Measurements from ENCODE around the gene IBTK.

GRCh38 chr6:82243884-82244283, 3.7 kb downstream of the IBTK start:
- TF ChIP-seq EZH2phosphoT487 (IDR thresholded peaks at IDR 0.05; ENCODE audit: borderline replicate concordance) = no peak
- TF ChIP-seq CTCF (conservative IDR thresholded peaks at IDR 0.05; ENCODE audit: low read length) = no peak

Data from Loucy (cell line).